ENCODE measurements around the gene CYP27A1.

The CYP27A1 gene

DNA sequence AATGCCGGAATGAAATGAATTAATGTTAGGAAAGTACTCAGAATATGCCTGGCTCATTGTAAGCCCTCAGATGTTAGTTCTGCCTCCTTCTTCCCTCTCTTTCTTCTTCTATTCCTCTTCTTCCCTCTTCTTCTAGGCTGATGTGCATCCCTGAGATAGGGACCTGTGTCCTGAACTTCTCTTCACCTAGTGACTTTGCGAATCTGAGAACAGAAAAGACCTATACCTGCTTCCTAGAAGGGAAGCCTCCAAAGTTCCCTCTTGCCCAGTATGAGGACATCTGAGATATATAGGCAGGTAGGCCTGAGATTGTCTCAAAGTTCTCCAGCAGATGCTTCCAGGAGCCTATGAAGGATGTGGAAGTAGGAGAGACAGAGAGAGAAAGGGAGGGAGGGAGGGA is 8.1 kb upstream of the CYP27A1 start:
- no peak for DNase-seq (ENCODE audit: low spot score)
- no peak for FAIRE-seq

DNA sequence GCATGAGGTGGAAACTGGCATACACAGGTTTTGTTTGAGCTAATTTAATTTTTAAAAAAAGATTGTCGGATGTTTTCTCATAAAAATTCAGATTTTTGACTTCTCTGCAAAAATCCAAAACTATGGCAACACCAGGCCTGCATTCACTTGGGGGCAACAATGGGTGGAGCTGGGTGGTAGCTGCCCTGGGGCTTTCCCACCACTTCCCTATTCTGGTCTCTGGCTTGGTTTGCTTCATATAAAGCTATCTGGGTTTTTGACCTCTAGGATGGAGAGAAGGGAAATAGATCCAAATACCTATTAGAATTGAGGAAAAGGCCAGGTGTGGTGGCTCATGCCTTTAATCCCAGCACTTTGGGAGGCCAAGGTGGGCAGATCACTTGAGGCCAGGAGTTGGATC is 5.5 kb upstream of the CYP27A1 start:
- DNase-seq (ENCODE audit: low spot score), result no peak
- FAIRE-seq, result no peak

DNA sequence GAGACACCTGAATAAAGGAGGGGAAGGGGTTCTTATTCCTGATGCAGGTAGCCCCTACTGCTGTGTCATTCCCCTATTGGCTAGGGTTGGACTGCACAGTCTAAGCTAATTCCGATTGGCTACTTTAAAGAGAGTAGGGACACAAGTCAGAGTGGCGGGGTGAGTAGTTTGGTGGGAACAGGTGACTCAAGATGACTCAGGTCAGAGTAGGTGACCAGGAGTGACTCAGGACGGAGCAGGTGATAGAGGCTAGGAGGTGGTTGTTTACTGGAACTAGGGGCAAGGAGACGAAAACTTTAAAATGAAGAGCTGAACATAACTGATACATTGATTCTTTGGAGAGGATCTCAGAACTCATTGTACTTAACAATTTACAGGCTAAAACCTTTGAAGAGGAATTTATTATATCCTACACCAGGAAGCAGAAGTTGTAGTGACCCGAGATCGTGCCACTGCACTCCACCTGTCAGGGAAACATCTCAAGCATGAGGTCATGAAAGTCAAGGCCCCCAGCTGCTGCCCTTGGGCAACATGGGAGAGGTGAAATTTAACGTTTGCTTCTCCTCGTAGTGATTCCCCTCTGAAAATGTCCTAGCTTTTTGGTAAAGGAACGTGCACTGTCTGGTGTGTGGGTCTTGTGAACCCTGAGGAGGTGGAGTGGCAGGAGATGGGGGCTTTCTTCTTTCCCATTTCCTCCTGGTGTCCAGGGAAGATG is 4.5 kb upstream of the CYP27A1 start:
- FAIRE-seq, result no peak

GRCh38 chr2:218780046-218780445 is 1.9 kb upstream of the CYP27A1 start:
- no peak for FAIRE-seq
- DNase-seq (ENCODE audit: low spot score), result no peak

More for the DNA sequence above, 4.5 kb upstream of the CYP27A1 start:
- DNase-seq (ENCODE audit: low spot score), result no peak

GRCh38 chr2:218780851-218781690 is 876 bp upstream of the CYP27A1 start:
- no peak for DNase-seq (ENCODE audit: low spot score)
- no peak for FAIRE-seq

DNA sequence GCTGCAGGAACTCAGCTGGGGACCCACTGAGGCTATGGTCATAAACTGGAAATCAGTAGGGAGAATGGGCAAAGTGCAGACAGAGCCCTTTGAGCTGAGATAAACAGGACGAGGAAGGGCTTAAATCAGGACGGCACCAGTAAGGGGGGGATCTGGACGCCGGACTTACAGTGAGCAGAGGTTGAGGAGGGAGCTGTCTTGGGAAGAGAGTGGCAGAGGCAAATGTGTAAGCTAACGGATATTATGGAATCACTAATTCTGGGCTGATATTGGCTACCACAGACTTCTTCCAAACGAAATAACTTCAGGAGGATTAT is 539 bp downstream of the CYP27A1 start:
- FAIRE-seq (no peak), DNase-seq (ENCODE audit: low spot score) (no peak)

DNA sequence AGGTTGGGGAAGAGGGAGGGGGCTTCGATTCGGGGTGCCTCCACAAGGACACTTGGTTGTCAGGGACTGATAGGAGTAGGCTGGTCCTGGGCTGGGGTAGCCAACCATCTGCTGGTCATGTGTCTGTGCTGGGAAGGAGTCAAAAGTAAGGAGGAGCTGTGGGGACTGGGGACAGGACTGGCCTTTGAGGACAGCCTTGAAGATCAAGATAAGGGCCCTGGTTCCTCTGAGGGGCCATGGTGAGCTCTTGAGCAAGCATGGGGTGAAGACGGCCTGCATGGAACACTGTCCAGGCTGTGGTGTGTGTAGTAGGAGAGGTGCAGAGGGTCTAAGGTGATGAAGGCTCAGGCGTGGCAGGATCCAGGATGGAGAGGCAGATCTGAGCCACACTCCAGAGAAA is 1.7 kb downstream of the CYP27A1 start:
- FAIRE-seq (no peak), DNase-seq (ENCODE audit: low spot score) (no peak)

DNA sequence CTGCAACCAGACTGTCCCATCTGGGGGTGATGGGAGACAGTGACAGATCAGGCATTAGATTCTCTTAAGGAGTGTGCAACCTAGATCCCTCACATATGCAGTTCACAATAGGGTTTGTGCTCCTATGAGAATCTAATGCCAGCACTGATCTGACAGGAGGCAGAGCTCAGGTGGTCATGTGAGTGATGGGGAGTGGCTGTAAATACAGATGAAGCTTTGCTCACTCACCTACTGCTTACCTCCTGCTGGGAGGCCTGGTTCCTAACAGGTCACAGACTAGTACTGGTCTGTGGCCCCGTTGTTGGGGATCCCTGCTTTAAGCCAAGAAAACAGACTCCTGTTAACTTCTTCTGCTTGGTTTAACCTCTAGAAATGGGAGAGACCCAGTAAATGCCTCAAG is 3.2 kb downstream of the CYP27A1 start:
- DNase-seq (ENCODE audit: low spot score) (no peak), FAIRE-seq (no peak)

- DNase-seq (ENCODE audit: low spot score) (no peak), FAIRE-seq (no peak)
Observed at GRCh38 chr2:218786133-218786532, 4.2 kb downstream of the CYP27A1 start.

GRCh38 chr2:218788529-218789255 is 6.7 kb downstream of the CYP27A1 start:
- no peak for DNase-seq (ENCODE audit: low spot score)

GRCh38 chr2:218792433-218792832 is 10.5 kb downstream of the CYP27A1 start:
- no peak for DNase-seq (ENCODE audit: low spot score)
- FAIRE-seq, result no peak

More at GRCh38 chr2:218788529-218789255, 6.7 kb downstream of the CYP27A1 start:
- no peak for FAIRE-seq

- DNase-seq (ENCODE audit: low spot score) (no peak), FAIRE-seq (no peak)
Observed at GRCh38 chr2:218796691-218797090, 14.7 kb downstream of the CYP27A1 start.

DNA sequence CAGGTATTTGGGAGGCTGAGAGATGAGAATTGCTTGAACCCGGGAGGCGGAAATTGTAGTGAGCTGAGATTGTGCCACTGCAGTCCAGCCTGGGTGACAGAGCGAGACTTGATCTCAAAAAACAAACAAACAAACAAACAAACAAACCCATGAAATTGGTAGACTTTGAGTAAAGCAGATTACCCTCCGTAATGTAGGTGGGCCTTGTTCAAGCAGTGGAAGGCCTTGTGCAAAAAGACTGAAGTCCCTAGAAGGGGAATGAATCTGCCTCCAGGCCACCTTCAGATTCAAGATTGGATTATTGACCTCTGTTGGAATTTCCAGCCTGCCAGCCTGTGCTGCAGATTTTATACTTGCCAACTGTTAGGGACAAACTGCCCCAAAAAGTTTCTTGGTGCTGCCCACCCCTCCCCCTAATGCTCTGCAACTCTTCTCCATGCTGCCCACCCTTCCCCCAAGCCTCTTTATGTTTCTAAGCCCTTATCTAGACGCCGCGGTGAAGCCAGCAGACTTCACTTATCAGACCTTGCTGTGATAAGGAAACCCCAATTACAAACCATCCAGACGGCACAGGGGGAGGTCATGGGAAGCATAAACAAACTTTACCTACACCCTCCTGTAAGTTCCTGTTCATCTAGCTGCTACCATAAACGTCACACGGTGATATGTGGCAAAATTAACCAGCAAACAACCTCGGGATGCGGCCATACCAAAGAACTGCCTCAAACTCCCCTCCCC is 17.0 kb downstream of the CYP27A1 start:
- DNase-seq (ENCODE audit: low spot score), result no peak
- FAIRE-seq, result no peak

- FAIRE-seq, result no peak
- no peak for DNase-seq (ENCODE audit: low spot score)
Observed at GRCh38 chr2:218799990-218800389, 18.0 kb downstream of the CYP27A1 start.

GRCh38 chr2:218802386-218802994 is 20.5 kb downstream of the CYP27A1 start:
- no peak for DNase-seq (ENCODE audit: low spot score)
- FAIRE-seq, result no peak

GRCh38 chr2:218804817-218805216 is 22.9 kb downstream of the CYP27A1 start:
- FAIRE-seq, result no peak
- DNase-seq (ENCODE audit: low spot score), result no peak

DNA sequence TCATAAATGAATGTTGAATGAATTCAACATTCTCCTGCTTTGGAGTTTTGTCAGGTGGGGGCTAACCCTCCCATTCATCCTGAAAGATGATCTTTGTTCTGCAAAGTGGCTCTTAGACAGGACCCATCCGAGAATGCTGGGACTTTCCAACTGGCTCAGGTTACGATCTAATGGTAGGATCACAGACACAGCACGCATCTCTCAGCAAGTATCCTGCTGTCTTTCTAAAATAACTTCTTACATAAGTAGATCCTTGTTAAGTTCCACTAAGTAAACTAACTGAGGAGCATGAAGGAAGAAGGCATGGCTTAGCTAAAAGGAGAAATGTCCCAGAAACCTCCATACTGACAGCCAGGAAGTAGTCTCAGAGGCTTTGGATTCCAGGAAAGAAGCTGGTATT is 23.7 kb downstream of the CYP27A1 start:
- FAIRE-seq (peak; percentile 42), DNase-seq (ENCODE audit: low spot score) (no peak)

- FAIRE-seq (peak; percentile 9), DNase-seq (ENCODE audit: low spot score) (peak; percentile 85)
Observed at GRCh38 chr2:218806346-218806978, 24.5 kb downstream of the CYP27A1 start.

GRCh38 chr2:218807626-218808025 is 25.7 kb downstream of the CYP27A1 start:
- DNase-seq (ENCODE audit: low spot score) (no peak), FAIRE-seq (no peak)

DNA sequence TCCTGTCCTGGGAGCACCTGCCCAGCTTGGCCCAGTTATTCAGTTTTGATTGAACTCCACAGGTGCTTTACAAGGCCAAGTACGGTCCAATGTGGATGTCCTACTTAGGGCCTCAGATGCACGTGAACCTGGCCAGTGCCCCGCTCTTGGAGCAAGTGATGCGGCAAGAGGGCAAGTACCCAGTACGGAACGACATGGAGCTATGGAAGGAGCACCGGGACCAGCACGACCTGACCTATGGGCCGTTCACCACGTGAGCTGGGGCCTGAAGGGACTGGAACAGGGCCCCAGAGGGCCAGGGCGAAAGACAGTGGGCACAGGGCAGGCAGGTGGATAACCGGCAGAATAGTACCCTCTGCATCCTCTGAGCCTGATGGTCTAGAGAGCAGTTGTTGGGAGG is 27.6 kb downstream of the CYP27A1 start:
- no peak for FAIRE-seq
- DNase-seq (ENCODE audit: low spot score), result no peak

DNA sequence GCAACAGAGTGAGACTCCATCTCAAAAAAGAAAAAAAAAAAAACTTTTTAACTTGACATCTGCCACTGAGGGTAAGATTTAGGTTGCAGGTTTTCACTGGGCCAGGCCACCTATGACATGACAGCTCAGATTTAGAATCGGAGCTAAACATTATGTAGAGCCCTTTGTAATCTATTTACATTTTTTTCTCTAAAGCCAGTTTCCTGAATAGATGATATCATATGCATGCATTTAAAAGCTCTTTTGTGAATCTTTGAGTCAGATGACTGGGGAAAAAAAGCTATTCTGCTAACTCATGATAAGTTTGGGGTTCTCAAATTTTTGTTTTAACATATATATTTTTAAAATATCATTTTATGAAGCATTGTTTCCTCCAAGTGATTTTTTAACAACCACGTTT is 28.3 kb downstream of the CYP27A1 start:
- FAIRE-seq (no peak), DNase-seq (ENCODE audit: low spot score) (no peak)
